Mesendoderm (in vitro differentiated cells): Measurements from ENCODE around the gene LRRFIP2.
A peak's percentile ranks its signal among the peaks of the same experiment; 100 is the strongest.
"Not testable (repeated sequence)": the region's sequence is repeated elsewhere in the genome, so short reads cannot be mapped to it uniquely, and the experiment has no call there.

ENCODE experiments used
- DNase-seq: peaks from one replicate; pipeline ENCODE4 v3.0.0; 2013
- H2AK5ac ChIP-seq: 2 replicates; pipeline ENCODE4 v1.6.1; 2013; ENCODE audit warnings: low read length, inconsistent platforms
- H2BK120ac ChIP-seq: 2 replicates; pipeline ENCODE4 v1.6.1; 2013; ENCODE audit warnings: low read depth, mild to moderate bottlenecking, low read length, moderate library complexity, mixed read lengths
- H2BK15ac ChIP-seq: replicated peaks from 2 replicates; pipeline ENCODE4 v1.6.1; 2013; ENCODE audit warnings: low read depth, mild to moderate bottlenecking, moderate library complexity
- H2BK5ac ChIP-seq: 2 replicates; pipeline ENCODE4 v1.6.1; 2013; ENCODE audit warnings: low read length, inconsistent platforms
- H3K18ac ChIP-seq: 2 replicates; pipeline ENCODE4 v1.6.1; 2013; ENCODE audit warnings: mild to moderate bottlenecking, low read length, mixed read lengths
- H3K23ac ChIP-seq: one replicate; pipeline ENCODE4 v1.6.1; 2013; ENCODE audit warnings: low read length
- H3K27ac ChIP-seq: 2 replicates; pipeline ENCODE4 v1.5.1; 2013; ENCODE audit warnings: low read depth, mild to moderate bottlenecking, inconsistent platforms, low read length, moderate library complexity
- H3K27me3 ChIP-seq: 2 replicates; pipeline ENCODE4 v1.6.1; 2013; ENCODE audit warnings: low read length, control low read depth, mild to moderate bottlenecking, inconsistent platforms; ENCODE audit not compliant: insufficient read depth, poor library complexity
- H3K36me3 ChIP-seq: 2 replicates; pipeline ENCODE4 v1.6.1; 2013; ENCODE audit warnings: low read length, inconsistent platforms; ENCODE audit not compliant: control insufficient read depth, insufficient read depth
- H3K4ac ChIP-seq: one replicate; pipeline ENCODE4 v1.6.1; 2013; ENCODE audit warnings: low read depth, mild to moderate bottlenecking, low read length, moderate library complexity
- H3K4me1 ChIP-seq: 2 replicates; pipeline ENCODE4 v1.6.1; 2013; ENCODE audit warnings: low read depth, low read length, inconsistent platforms; ENCODE audit not compliant: control insufficient read depth
- H3K4me2 ChIP-seq: 2 replicates; pipeline ENCODE4 v1.6.1; 2013; ENCODE audit warnings: low read length
- H3K4me3 ChIP-seq: 2 replicates; pipeline ENCODE4 v1.5.1; 2013; ENCODE audit warnings: mild to moderate bottlenecking, low read length
- H3K56ac ChIP-seq: one replicate; pipeline ENCODE4 v1.6.1; 2013; ENCODE audit warnings: low read length
- H3K79me1 ChIP-seq: 2 replicates; pipeline ENCODE4 v1.6.1; 2013; ENCODE audit warnings: low read length, inconsistent platforms
- H3K79me2 ChIP-seq: 2 replicates; pipeline ENCODE4 v1.6.1; 2013; ENCODE audit warnings: mild to moderate bottlenecking, low read length; ENCODE audit not compliant: control insufficient read depth, insufficient read depth
- H3K9ac ChIP-seq: 2 replicates; pipeline ENCODE4 v1.6.1; 2013; ENCODE audit warnings: low read length, inconsistent platforms
- H4K5ac ChIP-seq: one replicate; pipeline ENCODE4 v1.6.1; 2013; ENCODE audit warnings: low read length
- H4K8ac ChIP-seq: one replicate; pipeline ENCODE4 v1.6.1; 2013; ENCODE audit warnings: low read depth, mild to moderate bottlenecking, control low read depth, low read length, moderate library complexity
- WGBS: extraction: QIAGEN DNeasy Blood & Tissue Kit; methylation state at CpG from one replicate; pipeline ENCODE4 v1.1.7; 2013; ENCODE audit warnings: low lambda C conversion rate, missing lambda C conversion rate; ENCODE audit not compliant: insufficient coverage; ENCODE audit errors: extremely low coverage; 5-methylcytosine and 5-hydroxymethylcytosine counted together

The LRRFIP2 gene

GRCh38 chr3:37218206-37218605 lies 43.8 kb upstream of the LRRFIP2 start:
- Histone ChIP-seq H3K9ac (no peak overlapping the region), H3K18ac (no peak overlapping the region), H2AK5ac (no peak overlapping the region), H3K4ac (no peak overlapping the region), H3K36me3 (no peaks in the 10 kb centered on the region), H2BK5ac (no peak overlapping the region), H2BK120ac (no peak overlapping the region), H3K4me2 (no peak overlapping the region), H3K79me1 (no peaks in the 10 kb centered on the region), H3K4me3 (no peak overlapping the region), H4K5ac (no peak overlapping the region), H3K4me1 (no peaks in the 10 kb centered on the region), H3K79me2 (no peaks in the 10 kb centered on the region), H3K56ac (no peak overlapping the region), H4K8ac (no peak overlapping the region), H2BK15ac (no peak overlapping the region), H3K27ac (no peak overlapping the region), H3K23ac (no peak overlapping the region), H3K27me3 (no peaks in the 10 kb centered on the region)
- no peak for DNase-seq
- no CpG with 5 or more reads among the region's 1 CpG for WGBS

GRCh38 chr3:37217098-37217849 lies 42.9 kb upstream of the LRRFIP2 start:
- no peak overlapping the region for H3K23ac ChIP-seq
- no peak overlapping the region for H4K5ac ChIP-seq
- no CpG with 5 or more reads among the region's 10 CpGs for whole genome bisulfite sequencing

GRCh38 chr3:37216597-37217097 lies 42.3 kb upstream of the LRRFIP2 start:
- no peak overlapping the region for H3K23ac ChIP-seq
- H3K9ac ChIP-seq, result no peak overlapping the region
- no peak overlapping the region for H4K5ac ChIP-seq
- H2AK5ac ChIP-seq, result no peak overlapping the region
- H3K56ac ChIP-seq, result no peak overlapping the region
- H3K4me2 ChIP-seq, result no peak overlapping the region
- H3K79me2 ChIP-seq, result no peaks in the 10 kb centered on the region
- H4K8ac ChIP-seq, result no peak overlapping the region
- no peak overlapping the region for H3K4me3 ChIP-seq
- no peaks in the 10 kb centered on the region for H3K79me1 ChIP-seq
- H2BK120ac ChIP-seq, result no peak overlapping the region
- H3K18ac ChIP-seq, result no peak overlapping the region
- H2BK5ac ChIP-seq, result no peak overlapping the region
- no peak overlapping the region for H2BK15ac ChIP-seq
- no peaks in the 10 kb centered on the region for H3K36me3 ChIP-seq
- no CpG with 5 or more reads among the region's 3 CpGs for WGBS
- no peaks in the 10 kb centered on the region for H3K4me1 ChIP-seq
- no peak overlapping the region for H3K4ac ChIP-seq
- no peaks in the 10 kb centered on the region for H3K27me3 ChIP-seq
- no peak overlapping the region for H3K27ac ChIP-seq
- DNase-seq, result no peak

More at GRCh38 chr3:37217098-37217849, 42.9 kb upstream of the LRRFIP2 start:
- DNase-seq, result no peak
- Histone ChIP-seq H3K4ac (no peak overlapping the region), H3K27ac (no peak overlapping the region), H3K9ac (no peak overlapping the region), H2BK120ac (no peak overlapping the region), H3K56ac (no peak overlapping the region), H4K8ac (no peak overlapping the region), H3K4me2 (no peak overlapping the region), H3K36me3 (no peaks in the 10 kb centered on the region), H3K18ac (no peak overlapping the region), H2AK5ac (no peak overlapping the region), H3K79me1 (no peaks in the 10 kb centered on the region), H2BK15ac (no peak overlapping the region), H3K4me1 (no peaks in the 10 kb centered on the region), H3K27me3 (no peaks in the 10 kb centered on the region), H2BK5ac (no peak overlapping the region), H3K79me2 (no peaks in the 10 kb centered on the region), H3K4me3 (no peak overlapping the region)

GRCh38 chr3:37214076-37214475 lies 39.7 kb upstream of the LRRFIP2 start:
- no peak overlapping the region for H2BK15ac ChIP-seq
- no peak overlapping the region for H3K27ac ChIP-seq
- H3K79me2 ChIP-seq, result no peaks in the 10 kb centered on the region
- H3K9ac ChIP-seq, result no peak overlapping the region
- no peak overlapping the region for H3K4me3 ChIP-seq
- H3K36me3 ChIP-seq, result no peaks in the 10 kb centered on the region
- no peak overlapping the region for H4K8ac ChIP-seq
- no peak overlapping the region for H3K18ac ChIP-seq
- H4K5ac ChIP-seq, result no peak overlapping the region
- H3K56ac ChIP-seq, result no peak overlapping the region
- no peak overlapping the region for H2BK5ac ChIP-seq
- no peak overlapping the region for H2BK120ac ChIP-seq
- H3K4me1 ChIP-seq, result no peaks in the 10 kb centered on the region
- whole genome bisulfite sequencing, result no CpG with 5 or more reads among the region's 3 CpGs
- no peak overlapping the region for H3K4me2 ChIP-seq
- H3K27me3 ChIP-seq, result no peaks in the 10 kb centered on the region
- peak; percentile 25 for DNase-seq
- H3K23ac ChIP-seq, result no peak overlapping the region
- H2AK5ac ChIP-seq, result no peak overlapping the region
- H3K79me1 ChIP-seq, result no peaks in the 10 kb centered on the region
- no peak overlapping the region for H3K4ac ChIP-seq

GRCh38 chr3:37210230-37210629 lies 35.8 kb upstream of the LRRFIP2 start:
- Histone ChIP-seq H2BK15ac (no peak overlapping the region), H4K8ac (no peak overlapping the region), H3K56ac (no peak overlapping the region), H3K23ac (no peak overlapping the region), H3K4me3 (no peak overlapping the region), H3K9ac (no peak overlapping the region), H3K4me2 (no peak overlapping the region), H3K36me3 (no peaks in the 10 kb centered on the region), H3K4me1 (no peaks in the 10 kb centered on the region), H3K79me2 (no peaks in the 10 kb centered on the region), H2BK5ac (no peak overlapping the region), H3K27me3 (no peaks in the 10 kb centered on the region), H4K5ac (no peak overlapping the region), H3K4ac (no peak overlapping the region), H2AK5ac (no peak overlapping the region), H3K79me1 (no peaks in the 10 kb centered on the region), H3K18ac (no peak overlapping the region), H2BK120ac (no peak overlapping the region), H3K27ac (no peak overlapping the region)
- no CpG with 5 or more reads among the region's 4 CpGs for WGBS
- DNase-seq, result no peak

- H2BK15ac ChIP-seq, H3K4me1 ChIP-seq, H2BK5ac ChIP-seq, H3K4ac ChIP-seq, H3K23ac ChIP-seq, H4K8ac ChIP-seq, H3K27ac ChIP-seq, H3K9ac ChIP-seq, H3K56ac ChIP-seq, H3K18ac ChIP-seq, H2AK5ac ChIP-seq, H4K5ac ChIP-seq, H3K79me1 ChIP-seq, H3K27me3 ChIP-seq, DNase-seq, H3K4me3 ChIP-seq, H2BK120ac ChIP-seq, H3K79me2 ChIP-seq, H3K36me3 ChIP-seq, H3K4me2 ChIP-seq: not testable (repeated sequence)
- WGBS, result no CpG with 5 or more reads among the region's 3 CpGs
These were observed 34.2 kb upstream of the LRRFIP2 start for GRCh38 chr3:37208576-37208975.
